WERI-Rb-1 (cell line): ENCODE measurements around the gene BARX2.

ENCODE experiments used
- DNase-seq: peaks from one replicate; pipeline ENCODE4 v3.0.0-alpha.2; 2020
- H3K27ac ChIP-seq: fragments of 250-450 bp; sonication (Bioruptor Pico); 2 replicates; pipeline ENCODE4 v1.5.1; 2020; ENCODE audit warnings: mild to moderate bottlenecking, moderate library complexity
- H3K27me3 ChIP-seq: fragments of 250-450 bp; sonication (Bioruptor Pico); 2 replicates; pipeline ENCODE4 v1.5.1; 2021; ENCODE audit warnings: mild to moderate bottlenecking, low read depth, moderate library complexity; ENCODE audit not compliant: insufficient read depth, severe bottlenecking
- H3K36me3 ChIP-seq: fragments of 250-450 bp; sonication (Bioruptor Pico); 2 replicates; pipeline ENCODE4 v1.5.1; 2020; ENCODE audit warnings: mild to moderate bottlenecking, moderate library complexity
- H3K4me3 ChIP-seq: 2 replicates; pipeline ENCODE4 v1.5.1; 2011; ENCODE audit warnings: low read depth, mild to moderate bottlenecking, control low read depth, low read length
- H3K9me3 ChIP-seq: fragments of 250-450 bp; sonication (Bioruptor Pico); 2 replicates; pipeline ENCODE4 v1.5.1; 2021; ENCODE audit warnings: mild to moderate bottlenecking, moderate library complexity; ENCODE audit not compliant: severe bottlenecking
- CTCF ChIP-seq: IDR thresholded peaks from 2 replicates; pipeline ENCODE4 v1.5.1; 2011; ENCODE audit warnings: low read depth, mild to moderate bottlenecking, control low read depth, inconsistent platforms, low read length

The BARX2 gene

GRCh38 chr11:129396454-129396853 lies 20.8 kb downstream of the BARX2 start:
- no peaks in the 10 kb centered on the region for H3K36me3 ChIP-seq
- H3K27me3 ChIP-seq = peaks cover 77% of the 10 kb centered on the region
- H3K4me3 ChIP-seq = no peak overlapping the region
- H3K27ac ChIP-seq = no peak overlapping the region
- DNase-seq = no peak
- no peaks in the 10 kb centered on the region for H3K9me3 ChIP-seq
- TF ChIP-seq CTCF = no peak

GRCh38 chr11:129402206-129403171 lies 26.8 kb downstream of the BARX2 start:
- Histone ChIP-seq H3K9me3 (no peaks in the 10 kb centered on the region), H3K27me3 (peaks cover 79% of the 10 kb centered on the region), H3K27ac (no peak overlapping the region), H3K4me3 (no peak overlapping the region), H3K36me3 (no peaks in the 10 kb centered on the region)
- TF ChIP-seq CTCF = no peak
- DNase-seq = no peak

GRCh38 chr11:129404731-129405130 lies 29.1 kb downstream of the BARX2 start:
- no peak for DNase-seq
- TF ChIP-seq CTCF = no peak
- no peaks in the 10 kb centered on the region for H3K9me3 ChIP-seq
- no peak overlapping the region for H3K27ac ChIP-seq
- H3K27me3 ChIP-seq = peaks cover 86% of the 10 kb centered on the region
- no peak overlapping the region for H3K4me3 ChIP-seq
- H3K36me3 ChIP-seq = no peaks in the 10 kb centered on the region

- no peak for TF ChIP-seq CTCF
- Histone ChIP-seq H3K27me3 (peaks cover 91% of the 10 kb centered on the region), H3K9me3 (no peaks in the 10 kb centered on the region), H3K27ac (no peak overlapping the region), H3K4me3 (no peak overlapping the region), H3K36me3 (no peaks in the 10 kb centered on the region)
- no peak for DNase-seq
These were observed 33.3 kb downstream of the BARX2 start for GRCh38 chr11:129408865-129409444.

GRCh38 chr11:129410395-129410960 lies 34.8 kb downstream of the BARX2 start:
- DNase-seq = no peak
- H3K27me3 ChIP-seq = peaks cover 88% of the 10 kb centered on the region
- H3K27ac ChIP-seq = no peak overlapping the region
- no peaks in the 10 kb centered on the region for H3K36me3 ChIP-seq
- no peak overlapping the region for H3K4me3 ChIP-seq
- no peak for TF ChIP-seq CTCF
- no peaks in the 10 kb centered on the region for H3K9me3 ChIP-seq
